Nephron (organoid): Measurements from ENCODE around the gene SIGLEC6.

Experiments
- H3K27ac Mint-ChIP-seq, 3 experiments: 2 replicates each; pipeline ENCODE4 v1.8.0; 2020; ENCODE audit warnings: mixed read lengths in 3 of 3, mild to moderate bottlenecking in 2 of 3, moderate library complexity in 1 of 3
- H3K27me3 Mint-ChIP-seq: 2 replicates; pipeline ENCODE4 v1.8.0; 2021; ENCODE audit warnings: low read depth, mild to moderate bottlenecking, moderate library complexity, mixed read lengths
- H3K36me3 Mint-ChIP-seq: 2 replicates; pipeline ENCODE4 v1.8.0; 2020; ENCODE audit warnings: low read depth, mixed read lengths
- H3K4me1 Mint-ChIP-seq: 2 replicates; pipeline ENCODE4 v1.8.0; 2020; ENCODE audit warnings: mixed read lengths
- H3K4me3 Mint-ChIP-seq, 3 experiments: 2 replicates each; pipeline ENCODE4 v1.8.0; 2020; ENCODE audit warnings: mild to moderate bottlenecking in 3 of 3, mixed read lengths in 3 of 3, moderate library complexity in 2 of 3
- H3K9me3 Mint-ChIP-seq: 2 replicates; pipeline ENCODE4 v1.8.0; 2020; ENCODE audit warnings: mixed read lengths
- TF ChIP-seq, protein P1 (sequence below), 3 experiments: fragments of 200-600 bp; sonication (generic); IDR thresholded peaks; one replicate each; pipeline ENCODE4 v1.5.0; 2021; ENCODE audit warnings: antibody characterized with exemption in 3 of 3; ENCODE audit not compliant: unreplicated experiment in 3 of 3

The SIGLEC6 gene

GRCh38 chr19:51547397-51548212 is 16.1 kb upstream of the SIGLEC6 start:
- Mint-ChIP-seq H3K4me1 (no peaks in the 10 kb centered on the region), H3K9me3 (peaks cover 6% of the 10 kb centered on the region), H3K4me3 (no peak overlapping the region), H3K36me3 (no peaks in the 10 kb centered on the region), H3K27ac (no peak overlapping the region), H3K27me3 (peaks cover 6% of the 10 kb centered on the region)
- TF ChIP-seq, protein P1, sequence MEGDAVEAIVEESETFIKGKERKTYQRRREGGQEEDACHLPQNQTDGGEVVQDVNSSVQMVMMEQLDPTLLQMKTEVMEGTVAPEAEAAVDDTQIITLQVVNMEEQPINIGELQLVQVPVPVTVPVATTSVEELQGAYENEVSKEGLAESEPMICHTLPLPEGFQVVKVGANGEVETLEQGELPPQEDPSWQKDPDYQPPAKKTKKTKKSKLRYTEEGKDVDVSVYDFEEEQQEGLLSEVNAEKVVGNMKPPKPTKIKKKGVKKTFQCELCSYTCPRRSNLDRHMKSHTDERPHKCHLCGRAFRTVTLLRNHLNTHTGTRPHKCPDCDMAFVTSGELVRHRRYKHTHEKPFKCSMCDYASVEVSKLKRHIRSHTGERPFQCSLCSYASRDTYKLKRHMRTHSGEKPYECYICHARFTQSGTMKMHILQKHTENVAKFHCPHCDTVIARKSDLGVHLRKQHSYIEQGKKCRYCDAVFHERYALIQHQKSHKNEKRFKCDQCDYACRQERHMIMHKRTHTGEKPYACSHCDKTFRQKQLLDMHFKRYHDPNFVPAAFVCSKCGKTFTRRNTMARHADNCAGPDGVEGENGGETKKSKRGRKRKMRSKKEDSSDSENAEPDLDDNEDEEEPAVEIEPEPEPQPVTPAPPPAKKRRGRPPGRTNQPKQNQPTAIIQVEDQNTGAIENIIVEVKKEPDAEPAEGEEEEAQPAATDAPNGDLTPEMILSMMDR (IDR thresholded peaks at IDR 0.05; ENCODE audit: unreplicated experiment in 3 of 3), result no peak

DNA sequence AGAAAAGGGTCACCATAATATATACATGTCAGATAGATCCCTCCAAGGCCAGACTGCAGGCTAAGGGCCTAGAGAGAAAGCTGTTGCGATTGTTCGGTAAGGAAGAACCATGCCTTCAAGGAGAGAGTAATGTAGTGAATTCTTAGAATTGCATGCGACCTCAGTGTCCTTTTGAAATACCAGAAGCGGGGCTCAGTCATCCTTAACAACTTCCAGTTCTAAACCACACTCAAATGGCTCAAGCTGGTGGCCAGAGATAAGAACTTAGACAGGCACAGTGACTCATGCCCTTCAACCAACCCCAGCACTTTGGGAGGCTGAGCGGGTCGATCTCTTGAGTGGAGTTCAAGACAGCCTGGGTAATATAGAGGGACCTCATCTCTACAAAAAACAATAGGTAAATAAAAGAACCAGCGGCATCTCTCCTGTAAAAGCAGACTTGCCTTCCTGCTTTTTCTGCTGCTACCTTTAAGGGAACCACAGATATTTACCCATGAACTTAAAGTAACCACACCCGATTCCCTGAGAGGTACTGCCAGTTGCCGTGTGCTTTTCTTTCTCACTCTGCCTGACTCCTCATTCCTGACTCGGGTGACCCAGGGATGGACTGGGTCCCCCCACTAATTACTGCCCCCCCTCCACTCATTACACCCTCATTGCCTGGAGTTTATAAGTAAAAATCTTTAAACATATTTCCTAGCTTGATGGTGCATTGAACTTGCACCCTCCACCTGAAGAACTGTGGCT is 15.4 kb upstream of the SIGLEC6 start:
- Mint-ChIP-seq H3K27ac (no peak overlapping the region), H3K4me1 (no peaks in the 10 kb centered on the region), H3K4me3 (no peak overlapping the region), H3K9me3 (peaks cover 9% of the 10 kb centered on the region), H3K36me3 (no peaks in the 10 kb centered on the region), H3K27me3 (peaks cover 12% of the 10 kb centered on the region)
- TF ChIP-seq, protein P1 (IDR thresholded peaks at IDR 0.05; ENCODE audit: unreplicated experiment in 3 of 3), result no peak

- no peak overlapping the region for H3K4me3 Mint-ChIP-seq
- H3K4me1 Mint-ChIP-seq, result no peaks in the 10 kb centered on the region
- H3K27ac Mint-ChIP-seq, result no peak overlapping the region
- peaks cover 9% of the 10 kb centered on the region for H3K9me3 Mint-ChIP-seq
- H3K27me3 Mint-ChIP-seq, result peaks cover 6% of the 10 kb centered on the region
- H3K36me3 Mint-ChIP-seq, result no peaks in the 10 kb centered on the region
- TF ChIP-seq, protein P1 (IDR thresholded peaks at IDR 0.05; ENCODE audit: unreplicated experiment in 3 of 3), result no peak
Observed at GRCh38 chr19:51546107-51546649, 14.7 kb upstream of the SIGLEC6 start.

DNA sequence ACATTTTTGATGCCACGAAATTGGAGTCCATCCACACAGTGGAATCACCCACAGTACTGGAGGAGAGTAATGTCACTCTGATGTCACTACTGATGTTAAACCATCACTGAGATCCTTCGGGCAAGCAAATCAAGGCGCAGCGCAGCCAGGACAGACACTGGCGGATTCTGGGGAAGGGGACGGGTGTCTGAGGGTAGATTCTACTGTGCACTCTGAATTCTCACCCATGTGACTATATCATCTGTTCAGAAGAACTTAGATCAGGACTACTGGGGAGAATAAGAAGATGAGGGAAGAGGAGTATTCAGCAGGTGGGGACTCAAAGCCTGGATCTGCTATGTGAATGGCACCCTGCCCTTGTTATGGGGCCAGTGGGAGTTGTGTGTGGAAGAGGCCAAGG is 12.6 kb upstream of the SIGLEC6 start:
- TF ChIP-seq, protein P1 (IDR thresholded peaks at IDR 0.05; ENCODE audit: unreplicated experiment in 3 of 3), result no peak
- H3K4me1 Mint-ChIP-seq, result no peaks in the 10 kb centered on the region
- H3K27ac Mint-ChIP-seq, result no peak overlapping the region
- H3K27me3 Mint-ChIP-seq, result peaks cover 6% of the 10 kb centered on the region
- H3K36me3 Mint-ChIP-seq, result no peaks in the 10 kb centered on the region
- peaks cover 9% of the 10 kb centered on the region for H3K9me3 Mint-ChIP-seq
- H3K4me3 Mint-ChIP-seq, result no peak overlapping the region

- H3K36me3 Mint-ChIP-seq, result no peaks in the 10 kb centered on the region
- TF ChIP-seq, protein P1 (IDR thresholded peaks at IDR 0.05; ENCODE audit: unreplicated experiment in 3 of 3), result no peak
- peaks cover 9% of the 10 kb centered on the region for H3K9me3 Mint-ChIP-seq
- H3K27ac Mint-ChIP-seq, result no peak overlapping the region
- peaks cover 6% of the 10 kb centered on the region for H3K27me3 Mint-ChIP-seq
- no peaks in the 10 kb centered on the region for H3K4me1 Mint-ChIP-seq
- H3K4me3 Mint-ChIP-seq, result no peak overlapping the region
Observed at GRCh38 chr19:51542699-51543098, 11.2 kb upstream of the SIGLEC6 start.
